ENCODE results near the gene SFMBT1. TPM values are rescaled to one million over a fixed set of nuclear protein-coding genes. Genes with fewer than 3 reads are reported as not detected.

The SFMBT1 gene
- total and polyA plus RNA-seq, 5 donors from 2014 or later = 13.1 to 31.4 (median 16.7) TPM

GRCh38 chr3:52890735-52891134 is 155.1 kb downstream of the SFMBT1 start:
- peak overlapping the region; percentile 87 for H3K27ac ChIP-seq (ENCODE audit: insufficient read depth, low read length, poor library complexity, severe bottlenecking)
- Mint-ChIP-seq H3K9me3 (peaks cover 0 to 2% (median 0%) of the 10 kb centered on the region in 7 donors), H3K27ac (peak overlapping the region; percentile 49 to 88 (median 51)), H3K4me3 (peak overlapping the region; percentile 40 to 97 (median 90)), H3K36me3 (peaks cover 11% of the 10 kb centered on the region), H3K27me3 (no peaks in the 10 kb centered on the region), H3K4me1 (peaks cover 22 to 75% (median 65%) of the 10 kb centered on the region in 4 donors)
- ATAC-seq (ENCODE audit: low read depth in 2 of 2) (peak; percentile 28 to 43), DNase-seq (peak in 2 of 3 donors; percentile 24 to 51)
- H3K4me3 ChIP-seq (ENCODE audit: low read depth, low read length) = peak overlapping the region; percentile 38
- H3K36me3 ChIP-seq (ENCODE audit: control insufficient read depth, insufficient read depth, low read length) = peaks cover 6% of the 10 kb centered on the region
- no peaks in the 10 kb centered on the region for H3K9me3 ChIP-seq (ENCODE audit: control insufficient read depth in 2 of 2, low read length in 2 of 2)
- no peaks in the 10 kb centered on the region for H3K27me3 ChIP-seq (ENCODE audit: control insufficient read depth, insufficient read depth, low read length)
- peaks cover 58% of the 10 kb centered on the region for H3K4me1 ChIP-seq (ENCODE audit: control insufficient read depth, insufficient read depth, low read length, poor library complexity, severe bottlenecking)

GRCh38 chr3:52889901-52890300 is 156.0 kb downstream of the SFMBT1 start:
- DNase-seq (no peak), ATAC-seq (ENCODE audit: low read depth in 2 of 2) (no peak)
- H3K4me1 Mint-ChIP-seq = peaks cover 16 to 67% (median 57%) of the 10 kb centered on the region in 4 donors
- H3K4me3 Mint-ChIP-seq = peak overlapping the region in 3 of 4 donors; percentile 27 to 89 (median 57)
- no peaks in the 10 kb centered on the region for H3K9me3 ChIP-seq (ENCODE audit: control insufficient read depth in 2 of 2, low read length in 2 of 2)
- H3K9me3 Mint-ChIP-seq = peaks cover 0 to 2% (median 0%) of the 10 kb centered on the region in 7 donors
- no peaks in the 10 kb centered on the region for H3K27me3 ChIP-seq (ENCODE audit: control insufficient read depth, insufficient read depth, low read length)
- no peak overlapping the region for H3K4me3 ChIP-seq (ENCODE audit: low read depth, low read length)
- no peak overlapping the region for H3K27ac ChIP-seq (ENCODE audit: insufficient read depth, low read length, poor library complexity, severe bottlenecking)
- H3K36me3 ChIP-seq (ENCODE audit: control insufficient read depth, insufficient read depth, low read length) = peaks cover 14% of the 10 kb centered on the region
- H3K27ac Mint-ChIP-seq = peak overlapping the region in 1 of 3 donors; percentile 51
- no peaks in the 10 kb centered on the region for H3K27me3 Mint-ChIP-seq
- H3K36me3 Mint-ChIP-seq = peaks cover 19% of the 10 kb centered on the region
- peaks cover 50% of the 10 kb centered on the region for H3K4me1 ChIP-seq (ENCODE audit: control insufficient read depth, insufficient read depth, low read length, poor library complexity, severe bottlenecking)

GRCh38 chr3:52887166-52887565 is 158.7 kb downstream of the SFMBT1 start:
- peaks cover 21 to 57% (median 44%) of the 10 kb centered on the region in 4 donors for H3K4me1 Mint-ChIP-seq

GRCh38 chr3:52886049-52886730 is 159.7 kb downstream of the SFMBT1 start:
- Mint-ChIP-seq H3K4me3 (no peak overlapping the region), H3K4me1 (peaks cover 20 to 58% (median 43%) of the 10 kb centered on the region in 4 donors), H3K27ac (no peak overlapping the region), H3K9me3 (peaks cover 0 to 2% (median 0%) of the 10 kb centered on the region in 7 donors), H3K36me3 (peaks cover 24% of the 10 kb centered on the region), H3K27me3 (no peaks in the 10 kb centered on the region)
- Histone ChIP-seq H3K4me1 (ENCODE audit: control insufficient read depth, insufficient read depth, low read length, poor library complexity, severe bottlenecking) (peaks cover 13% of the 10 kb centered on the region), H3K36me3 (ENCODE audit: control insufficient read depth, insufficient read depth, low read length) (peaks cover 14% of the 10 kb centered on the region), H3K4me3 (ENCODE audit: low read depth, low read length) (no peak overlapping the region), H3K9me3 (ENCODE audit: control insufficient read depth in 2 of 2, low read length in 2 of 2) (no peaks in the 10 kb centered on the region), H3K27ac (ENCODE audit: insufficient read depth, low read length, poor library complexity, severe bottlenecking) (no peak overlapping the region), H3K27me3 (ENCODE audit: control insufficient read depth, insufficient read depth, low read length) (no peaks in the 10 kb centered on the region)
- no peak for ATAC-seq (ENCODE audit: low read depth in 2 of 2)
- DNase-seq = no peak

More at GRCh38 chr3:52887166-52887565, 158.7 kb downstream of the SFMBT1 start:
- DNase-seq (no peak), ATAC-seq (ENCODE audit: low read depth in 2 of 2) (no peak)
- Histone ChIP-seq H3K36me3 (ENCODE audit: control insufficient read depth, insufficient read depth, low read length) (peaks cover 14% of the 10 kb centered on the region), H3K9me3 (ENCODE audit: control insufficient read depth in 2 of 2, low read length in 2 of 2) (no peaks in the 10 kb centered on the region), H3K27me3 (ENCODE audit: control insufficient read depth, insufficient read depth, low read length) (no peaks in the 10 kb centered on the region), H3K4me1 (ENCODE audit: control insufficient read depth, insufficient read depth, low read length, poor library complexity, severe bottlenecking) (peaks cover 22% of the 10 kb centered on the region), H3K4me3 (ENCODE audit: low read depth, low read length) (no peak overlapping the region), H3K27ac (ENCODE audit: insufficient read depth, low read length, poor library complexity, severe bottlenecking) (no peak overlapping the region)
- Mint-ChIP-seq H3K9me3 (peaks cover 0 to 2% (median 0%) of the 10 kb centered on the region in 7 donors), H3K27me3 (no peaks in the 10 kb centered on the region), H3K27ac (no peak overlapping the region), H3K36me3 (peaks cover 24% of the 10 kb centered on the region), H3K4me3 (no peak overlapping the region)

- H3K4me3 Mint-ChIP-seq = no peak overlapping the region
- no peak for DNase-seq
Measured at GRCh38 chr3:52882377-52882776, 163.5 kb downstream of the SFMBT1 start.

GRCh38 chr3:52881871-52882270 is 164.0 kb downstream of the SFMBT1 start:
- Mint-ChIP-seq H3K27ac (peak overlapping the region; percentile 36 to 90 (median 62)), H3K36me3 (peaks cover 23% of the 10 kb centered on the region), H3K9me3 (peaks cover 0 to 2% (median 0%) of the 10 kb centered on the region in 7 donors), H3K4me1 (peaks cover 21 to 60% (median 35%) of the 10 kb centered on the region in 4 donors), H3K27me3 (no peaks in the 10 kb centered on the region), H3K4me3 (peak overlapping the region in 1 of 4 donors; percentile 23)
- H3K9me3 ChIP-seq (ENCODE audit: control insufficient read depth in 2 of 2, low read length in 2 of 2) = no peaks in the 10 kb centered on the region
- no peaks in the 10 kb centered on the region for H3K27me3 ChIP-seq (ENCODE audit: control insufficient read depth, insufficient read depth, low read length)
- ATAC-seq (ENCODE audit: low read depth in 2 of 2) (peak in 1 of 2 donors; percentile 42), DNase-seq (no peak)
- H3K36me3 ChIP-seq (ENCODE audit: control insufficient read depth, insufficient read depth, low read length) = peaks cover 21% of the 10 kb centered on the region
- H3K27ac ChIP-seq (ENCODE audit: insufficient read depth, low read length, poor library complexity, severe bottlenecking) = no peak overlapping the region
- H3K4me3 ChIP-seq (ENCODE audit: low read depth, low read length) = no peak overlapping the region
- no peaks in the 10 kb centered on the region for H3K4me1 ChIP-seq (ENCODE audit: control insufficient read depth, insufficient read depth, low read length, poor library complexity, severe bottlenecking)

More at GRCh38 chr3:52882377-52882776, 163.5 kb downstream of the SFMBT1 start:
- H3K9me3 Mint-ChIP-seq = peaks cover 0 to 2% (median 0%) of the 10 kb centered on the region in 7 donors
- H3K4me3 ChIP-seq (ENCODE audit: low read depth, low read length) = no peak overlapping the region
- no peaks in the 10 kb centered on the region for H3K9me3 ChIP-seq (ENCODE audit: control insufficient read depth in 2 of 2, low read length in 2 of 2)
- ATAC-seq (ENCODE audit: low read depth in 2 of 2) = no peak
- H3K27ac Mint-ChIP-seq = peak overlapping the region in 2 of 3 donors; percentile 36 to 62
- H3K27me3 Mint-ChIP-seq = no peaks in the 10 kb centered on the region
- no peaks in the 10 kb centered on the region for H3K27me3 ChIP-seq (ENCODE audit: control insufficient read depth, insufficient read depth, low read length)
- H3K36me3 Mint-ChIP-seq = peaks cover 24% of the 10 kb centered on the region
- peaks cover 21 to 57% (median 35%) of the 10 kb centered on the region in 4 donors for H3K4me1 Mint-ChIP-seq
- H3K4me1 ChIP-seq (ENCODE audit: control insufficient read depth, insufficient read depth, low read length, poor library complexity, severe bottlenecking) = no peaks in the 10 kb centered on the region
- H3K36me3 ChIP-seq (ENCODE audit: control insufficient read depth, insufficient read depth, low read length) = peaks cover 21% of the 10 kb centered on the region
- H3K27ac ChIP-seq (ENCODE audit: insufficient read depth, low read length, poor library complexity, severe bottlenecking) = no peak overlapping the region

GRCh38 chr3:52880474-52880873 is 165.4 kb downstream of the SFMBT1 start:
- Histone ChIP-seq H3K27ac (ENCODE audit: insufficient read depth, low read length, poor library complexity, severe bottlenecking) (no peak overlapping the region), H3K27me3 (ENCODE audit: control insufficient read depth, insufficient read depth, low read length) (no peaks in the 10 kb centered on the region), H3K4me3 (ENCODE audit: low read depth, low read length) (no peak overlapping the region), H3K36me3 (ENCODE audit: control insufficient read depth, insufficient read depth, low read length) (peaks cover 17% of the 10 kb centered on the region), H3K9me3 (ENCODE audit: control insufficient read depth in 2 of 2, low read length in 2 of 2) (no peaks in the 10 kb centered on the region), H3K4me1 (ENCODE audit: control insufficient read depth, insufficient read depth, low read length, poor library complexity, severe bottlenecking) (peaks cover under 1% of the 10 kb centered on the region)
- Mint-ChIP-seq H3K9me3 (no peaks in the 10 kb centered on the region), H3K27me3 (no peaks in the 10 kb centered on the region), H3K36me3 (peaks cover 15% of the 10 kb centered on the region), H3K4me3 (no peak overlapping the region), H3K4me1 (peaks cover 21 to 68% (median 42%) of the 10 kb centered on the region in 4 donors), H3K27ac (peak overlapping the region in 2 of 3 donors; percentile 36 to 71)
- ATAC-seq (ENCODE audit: low read depth in 2 of 2) (no peak), DNase-seq (no peak)

Data from CD4-positive, CD25-positive, alpha-beta regulatory T cell (primary cell).